BE2C (cell line): Measurements from ENCODE around the gene DDX3X.
"Not testable (repeated sequence)": the region's sequence is repeated elsewhere in the genome, so short reads cannot be mapped to it uniquely, and the experiment has no call there.

ENCODE experiments used
- DNase-seq: peaks from one replicate; pipeline ENCODE4 v3.0.0-alpha.2; 2020
- H3K27me3 ChIP-seq: fragments of 250-450 bp; sonication (Bioruptor Pico); 2 replicates; pipeline ENCODE4 v1.5.1; 2020; ENCODE audit warnings: mild to moderate bottlenecking
- H3K36me3 ChIP-seq: fragments of 250-450 bp; sonication (Bioruptor Pico); 2 replicates; pipeline ENCODE4 v1.5.1; 2020; ENCODE audit warnings: mild to moderate bottlenecking
- H3K4me1 ChIP-seq: fragments of 250-450 bp; sonication (Bioruptor Pico); 2 replicates; pipeline ENCODE4 v1.5.1; 2020
- H3K4me3 ChIP-seq: 2 replicates; pipeline ENCODE4 v1.5.1; 2011; ENCODE audit warnings: low read depth, low read length
- H3K9me3 ChIP-seq: fragments of 250-450 bp; sonication (Bioruptor Pico); 2 replicates; pipeline ENCODE4 v1.5.1; 2020
- TF ChIP-seq, protein P1 (sequence below): IDR thresholded peaks from 2 replicates; pipeline ENCODE4 v1.5.1; 2012; ENCODE audit warnings: mild to moderate bottlenecking, low read depth, low read length

DDX3X gene

GRCh38 chrX:41312786-41313185, 21.2 kb upstream of the DDX3X start:
- no peak for DNase-seq
- H3K9me3 ChIP-seq = no peaks in the 10 kb centered on the region
- H3K4me1 ChIP-seq = no peaks in the 10 kb centered on the region
- H3K4me3 ChIP-seq = no peak overlapping the region
- TF ChIP-seq, protein P1, sequence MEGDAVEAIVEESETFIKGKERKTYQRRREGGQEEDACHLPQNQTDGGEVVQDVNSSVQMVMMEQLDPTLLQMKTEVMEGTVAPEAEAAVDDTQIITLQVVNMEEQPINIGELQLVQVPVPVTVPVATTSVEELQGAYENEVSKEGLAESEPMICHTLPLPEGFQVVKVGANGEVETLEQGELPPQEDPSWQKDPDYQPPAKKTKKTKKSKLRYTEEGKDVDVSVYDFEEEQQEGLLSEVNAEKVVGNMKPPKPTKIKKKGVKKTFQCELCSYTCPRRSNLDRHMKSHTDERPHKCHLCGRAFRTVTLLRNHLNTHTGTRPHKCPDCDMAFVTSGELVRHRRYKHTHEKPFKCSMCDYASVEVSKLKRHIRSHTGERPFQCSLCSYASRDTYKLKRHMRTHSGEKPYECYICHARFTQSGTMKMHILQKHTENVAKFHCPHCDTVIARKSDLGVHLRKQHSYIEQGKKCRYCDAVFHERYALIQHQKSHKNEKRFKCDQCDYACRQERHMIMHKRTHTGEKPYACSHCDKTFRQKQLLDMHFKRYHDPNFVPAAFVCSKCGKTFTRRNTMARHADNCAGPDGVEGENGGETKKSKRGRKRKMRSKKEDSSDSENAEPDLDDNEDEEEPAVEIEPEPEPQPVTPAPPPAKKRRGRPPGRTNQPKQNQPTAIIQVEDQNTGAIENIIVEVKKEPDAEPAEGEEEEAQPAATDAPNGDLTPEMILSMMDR = no peak
- H3K27me3 ChIP-seq = no peaks in the 10 kb centered on the region
- no peaks in the 10 kb centered on the region for H3K36me3 ChIP-seq

DNA sequence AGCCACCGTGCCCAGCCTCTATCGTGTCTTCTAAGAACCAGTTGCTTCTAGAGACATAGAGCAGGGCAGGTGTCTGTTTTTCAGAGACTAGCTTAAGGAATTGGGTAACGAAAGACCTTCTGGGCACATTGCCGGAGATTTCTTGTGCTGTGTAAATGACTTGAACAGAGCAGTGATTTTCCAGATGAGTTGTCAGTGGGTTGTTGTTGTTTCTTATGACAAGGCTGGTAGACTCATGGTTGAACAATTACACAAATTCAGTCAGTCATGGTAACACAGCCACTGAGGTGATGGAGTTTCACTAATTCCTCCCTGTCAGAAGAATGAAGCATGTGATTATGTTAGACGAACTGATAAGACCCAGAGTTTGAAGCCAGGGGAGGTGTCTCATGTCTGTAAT, 20.5 kb upstream of the DDX3X start:
- Histone ChIP-seq H3K27me3 (no peaks in the 10 kb centered on the region), H3K4me3 (no peak overlapping the region), H3K4me1 (no peaks in the 10 kb centered on the region), H3K36me3 (no peaks in the 10 kb centered on the region), H3K9me3 (no peaks in the 10 kb centered on the region)
- TF ChIP-seq, protein P1 = no peak
- no peak for DNase-seq

DNA sequence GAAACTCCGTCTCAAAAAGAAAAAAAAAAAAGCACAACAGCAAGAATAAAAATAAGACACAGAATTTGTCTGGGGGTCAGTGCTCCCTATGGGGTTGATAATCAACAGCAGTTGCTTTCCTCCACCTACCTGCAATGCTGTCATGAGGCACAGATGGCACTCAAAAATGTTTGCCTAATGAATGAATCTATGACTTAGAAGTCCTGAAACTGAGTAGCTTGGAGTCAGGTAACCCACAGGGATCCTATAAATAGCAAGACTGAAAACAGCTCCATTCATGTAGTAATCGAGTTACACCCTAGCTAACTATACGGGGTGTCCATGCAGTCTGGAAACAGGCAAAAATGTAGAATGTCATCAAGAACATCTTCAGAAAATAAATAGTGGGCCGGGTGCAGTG, 19.8 kb upstream of the DDX3X start:
- no peak for DNase-seq
- Histone ChIP-seq H3K36me3 (no peaks in the 10 kb centered on the region), H3K27me3 (no peaks in the 10 kb centered on the region), H3K9me3 (no peaks in the 10 kb centered on the region), H3K4me3 (no peak overlapping the region), H3K4me1 (no peaks in the 10 kb centered on the region)
- TF ChIP-seq, protein P1 = no peak

DNA sequence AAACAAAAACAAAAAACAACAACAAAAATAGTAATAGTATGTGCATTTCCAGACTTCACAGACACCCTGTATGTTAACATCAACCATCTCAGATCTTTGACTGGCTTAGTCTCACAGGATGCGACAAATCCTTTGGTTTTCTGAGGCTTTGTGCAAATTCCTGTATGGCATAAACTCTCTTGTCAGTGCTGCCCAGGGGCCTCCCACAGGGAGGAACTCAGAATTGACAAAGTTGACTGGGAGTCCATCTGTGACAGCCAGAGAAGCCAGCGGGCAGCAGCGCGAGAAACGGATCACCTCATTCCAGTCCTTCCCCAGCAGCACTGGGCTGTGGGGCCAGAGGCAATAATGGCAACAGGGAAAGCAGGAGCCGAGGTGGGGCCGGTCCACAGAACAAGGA, 19.1 kb upstream of the DDX3X start:
- no peaks in the 10 kb centered on the region for H3K27me3 ChIP-seq
- H3K4me1 ChIP-seq = no peaks in the 10 kb centered on the region
- H3K4me3 ChIP-seq = no peak overlapping the region
- H3K9me3 ChIP-seq = no peaks in the 10 kb centered on the region
- DNase-seq = no peak
- H3K36me3 ChIP-seq = no peaks in the 10 kb centered on the region
- TF ChIP-seq, protein P1 = no peak

GRCh38 chrX:41316266-41316665, 17.7 kb upstream of the DDX3X start:
- H3K27me3 ChIP-seq, H3K4me3 ChIP-seq, H3K36me3 ChIP-seq, DNase-seq, H3K4me1 ChIP-seq, H3K9me3 ChIP-seq: not testable (repeated sequence)

DNA sequence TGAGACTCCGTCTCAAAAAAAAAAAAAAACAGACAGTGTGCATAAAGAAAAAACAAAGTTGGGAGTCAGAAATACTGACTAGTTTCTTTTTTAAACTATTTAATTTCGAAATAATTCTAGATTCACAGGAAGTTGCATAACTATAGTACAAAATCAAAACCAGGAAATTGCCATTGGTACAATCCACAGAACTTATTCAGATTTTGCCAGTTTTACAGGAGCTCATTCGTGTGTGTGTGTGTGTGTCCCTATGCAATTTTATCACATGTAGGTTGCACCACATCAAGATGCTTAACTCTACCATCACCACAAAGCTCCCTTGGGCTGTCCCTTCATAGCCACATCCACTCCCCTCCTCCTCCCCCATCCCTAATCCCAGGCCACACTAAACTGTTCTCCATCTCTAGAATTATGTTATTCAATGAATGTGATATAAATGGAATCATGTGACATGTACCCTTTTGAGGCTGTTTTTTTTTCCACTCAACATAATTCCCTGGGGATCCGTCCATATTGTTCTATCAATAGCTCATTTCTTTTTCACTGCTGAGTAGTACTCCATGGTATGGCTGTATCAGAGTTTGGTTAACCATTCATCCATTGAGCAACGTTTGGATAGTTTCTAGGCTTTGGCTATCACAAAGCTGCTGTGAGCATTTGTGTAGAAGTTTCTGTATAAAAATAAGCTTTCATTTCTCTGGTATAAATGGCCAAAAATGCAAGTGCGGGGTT, 16.3 kb upstream of the DDX3X start:
- no peaks in the 10 kb centered on the region for H3K27me3 ChIP-seq
- no peaks in the 10 kb centered on the region for H3K9me3 ChIP-seq
- no peak overlapping the region for H3K4me3 ChIP-seq
- DNase-seq = no peak
- no peaks in the 10 kb centered on the region for H3K36me3 ChIP-seq
- TF ChIP-seq, protein P1 = no peak
- no peaks in the 10 kb centered on the region for H3K4me1 ChIP-seq
